GM13977 (cell line): ENCODE data around the gene SFT2D3.

Source experiments
- DNase-seq: peaks from one replicate; pipeline ENCODE4 v3.0.0; 2012; ENCODE audit warnings: low spot score
- in situ Hi-C: fragments of 300-500 bp; cut with MboI; formaldehyde crosslinking; loops from one replicate; pipeline ENCODE4 v1.12.0; 2022; ENCODE audit warnings: low sequenced_read_pairs, low pct_unique_long_range_greater_than_20kb, mixed read lengths, inconsistent platforms; ENCODE audit not compliant: unreplicated experiment
- TF ChIP-seq, protein P1 (sequence below): IDR thresholded peaks from 2 replicates; pipeline ENCODE4 v1.5.1; 2012; ENCODE audit warnings: mild to moderate bottlenecking, control low read depth; ENCODE audit not compliant: insufficient read depth; ENCODE audit errors: extremely low read depth, missing control alignments

The SFT2D3 gene

DNA sequence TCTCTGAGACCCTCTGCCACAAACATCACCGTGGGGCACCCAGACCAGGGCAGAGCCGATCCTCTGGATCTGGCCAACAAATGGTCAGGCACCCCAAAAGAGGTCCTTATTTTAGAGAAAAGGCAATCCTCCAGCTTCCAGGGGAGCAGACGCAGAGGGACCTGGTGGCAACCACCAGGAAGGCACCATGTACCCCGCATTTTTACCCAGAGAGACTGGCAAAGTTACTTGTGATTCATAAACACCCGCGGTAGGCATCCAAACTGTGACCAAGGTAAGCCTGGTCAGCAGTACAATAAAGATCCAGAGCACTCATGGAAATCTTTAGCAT lies 36.4 kb upstream of the SFT2D3 start:
- TF ChIP-seq, protein P1, sequence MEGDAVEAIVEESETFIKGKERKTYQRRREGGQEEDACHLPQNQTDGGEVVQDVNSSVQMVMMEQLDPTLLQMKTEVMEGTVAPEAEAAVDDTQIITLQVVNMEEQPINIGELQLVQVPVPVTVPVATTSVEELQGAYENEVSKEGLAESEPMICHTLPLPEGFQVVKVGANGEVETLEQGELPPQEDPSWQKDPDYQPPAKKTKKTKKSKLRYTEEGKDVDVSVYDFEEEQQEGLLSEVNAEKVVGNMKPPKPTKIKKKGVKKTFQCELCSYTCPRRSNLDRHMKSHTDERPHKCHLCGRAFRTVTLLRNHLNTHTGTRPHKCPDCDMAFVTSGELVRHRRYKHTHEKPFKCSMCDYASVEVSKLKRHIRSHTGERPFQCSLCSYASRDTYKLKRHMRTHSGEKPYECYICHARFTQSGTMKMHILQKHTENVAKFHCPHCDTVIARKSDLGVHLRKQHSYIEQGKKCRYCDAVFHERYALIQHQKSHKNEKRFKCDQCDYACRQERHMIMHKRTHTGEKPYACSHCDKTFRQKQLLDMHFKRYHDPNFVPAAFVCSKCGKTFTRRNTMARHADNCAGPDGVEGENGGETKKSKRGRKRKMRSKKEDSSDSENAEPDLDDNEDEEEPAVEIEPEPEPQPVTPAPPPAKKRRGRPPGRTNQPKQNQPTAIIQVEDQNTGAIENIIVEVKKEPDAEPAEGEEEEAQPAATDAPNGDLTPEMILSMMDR = no peak
- no peak for DNase-seq
- in situ Hi-C loops = no loop called here

DNA sequence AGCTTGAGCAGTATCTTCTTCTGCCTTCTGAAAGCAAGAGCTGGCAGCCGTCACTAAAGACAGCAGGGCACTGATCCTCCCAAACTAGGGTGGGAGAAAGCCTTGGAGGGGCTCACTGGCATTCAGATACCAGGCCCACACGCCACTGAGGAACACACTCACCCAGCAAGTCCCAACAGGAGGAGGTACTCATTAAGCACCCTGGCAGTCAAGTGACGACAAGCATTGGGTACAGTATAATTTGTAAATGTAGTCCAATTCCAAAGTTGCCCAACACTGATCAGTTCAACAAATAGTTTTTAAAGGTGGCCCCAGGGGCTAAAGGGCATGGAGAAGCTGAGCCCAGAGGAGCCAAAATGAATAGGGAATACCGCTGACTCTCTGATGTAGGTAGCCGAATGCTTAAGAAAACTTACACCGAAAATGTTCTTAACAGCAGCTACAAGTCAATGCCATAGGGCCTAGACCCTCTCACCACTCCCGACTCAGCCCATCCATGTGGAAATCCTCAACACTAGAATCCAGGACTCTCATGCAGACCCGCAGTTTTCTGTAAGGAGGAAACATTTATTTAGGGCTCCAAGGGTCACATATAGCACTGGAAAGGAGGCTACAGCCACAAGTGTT lies 35.9 kb upstream of the SFT2D3 start:
- TF ChIP-seq, protein P1 = no peak
- DNase-seq = no peak
- in situ Hi-C loops = no loop called here

DNA sequence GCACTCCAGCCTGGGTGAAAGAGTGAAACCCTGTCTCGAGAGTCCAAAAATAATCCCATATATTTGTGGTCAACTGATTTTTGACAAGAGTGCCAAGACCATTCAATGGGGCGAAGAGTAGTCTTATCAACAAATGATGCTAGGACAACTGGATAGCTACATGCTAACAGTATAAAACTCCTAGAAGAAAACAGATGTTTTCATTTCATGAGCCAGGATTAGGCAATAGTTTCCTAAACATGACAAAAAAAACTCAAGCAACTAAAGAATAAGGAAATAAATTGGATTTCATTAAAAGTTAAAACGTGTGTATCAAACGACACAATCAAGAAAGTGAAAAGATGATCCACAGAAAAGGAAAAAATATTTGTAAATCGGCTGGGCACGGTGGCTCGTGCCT lies 32.2 kb upstream of the SFT2D3 start:
- DNase-seq = no peak
- TF ChIP-seq, protein P1 = no peak
- in situ Hi-C loops = no loop called here

DNA sequence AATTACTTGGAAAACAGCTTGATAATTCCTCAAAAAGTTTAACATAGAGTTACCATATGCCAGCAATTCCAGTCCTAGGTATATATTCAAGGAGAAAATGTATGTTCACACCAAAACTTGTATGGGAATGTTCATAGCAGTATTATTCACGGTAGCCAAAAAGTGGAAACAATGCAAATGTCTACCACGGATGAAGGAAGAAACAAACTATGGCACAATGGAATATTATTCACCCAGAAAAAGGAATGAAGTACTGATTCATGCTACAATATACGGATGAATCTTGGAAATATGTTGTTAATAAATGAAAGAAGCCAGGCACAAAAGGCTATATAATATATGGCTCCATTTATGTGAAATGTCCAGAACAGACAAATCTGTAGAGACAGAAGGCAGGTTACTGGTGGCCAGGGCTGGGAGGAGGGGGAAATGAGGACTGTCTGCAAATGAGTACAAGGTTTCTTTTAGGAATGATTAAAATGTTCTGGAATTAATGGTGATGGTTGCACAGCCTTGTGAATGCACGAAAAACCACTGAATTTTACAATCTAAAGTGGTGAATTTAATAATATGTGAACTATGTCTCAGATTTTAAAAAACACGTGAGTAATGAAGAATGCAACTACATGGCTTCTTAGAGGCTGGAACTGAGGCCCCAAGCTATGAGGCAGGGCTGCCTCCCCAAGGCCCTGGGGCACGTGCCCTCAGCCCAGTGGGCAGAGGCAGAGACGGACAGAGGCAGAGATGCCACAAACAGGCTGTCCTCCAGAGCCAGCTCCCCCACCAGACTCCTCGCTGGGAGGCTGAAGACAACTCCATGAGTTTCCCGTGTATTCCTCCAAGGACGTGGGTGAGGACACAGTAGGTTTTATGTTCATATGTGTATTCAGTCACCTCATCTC lies 31.0 kb upstream of the SFT2D3 start:
- DNase-seq = no peak
- TF ChIP-seq, protein P1 = no peak
- in situ Hi-C loops = no loop called here

DNA sequence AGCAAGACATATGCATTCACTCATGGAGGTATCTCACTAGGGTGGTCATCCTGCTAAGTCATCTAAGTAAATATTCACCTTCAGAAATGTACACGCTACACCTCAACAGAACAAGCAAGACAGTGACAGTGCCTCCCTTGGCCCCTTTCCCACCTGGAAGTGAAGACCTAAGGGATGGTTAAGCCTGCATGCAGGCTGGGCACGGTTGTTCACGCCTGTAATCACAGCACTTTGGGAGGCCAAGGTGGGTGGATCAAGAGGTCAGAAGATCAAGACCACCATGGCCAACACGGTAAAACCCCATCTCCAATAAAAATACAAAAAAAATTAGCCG lies 30.4 kb upstream of the SFT2D3 start:
- TF ChIP-seq, protein P1 = no peak
- DNase-seq = no peak
- in situ Hi-C loops = no loop called here

DNA sequence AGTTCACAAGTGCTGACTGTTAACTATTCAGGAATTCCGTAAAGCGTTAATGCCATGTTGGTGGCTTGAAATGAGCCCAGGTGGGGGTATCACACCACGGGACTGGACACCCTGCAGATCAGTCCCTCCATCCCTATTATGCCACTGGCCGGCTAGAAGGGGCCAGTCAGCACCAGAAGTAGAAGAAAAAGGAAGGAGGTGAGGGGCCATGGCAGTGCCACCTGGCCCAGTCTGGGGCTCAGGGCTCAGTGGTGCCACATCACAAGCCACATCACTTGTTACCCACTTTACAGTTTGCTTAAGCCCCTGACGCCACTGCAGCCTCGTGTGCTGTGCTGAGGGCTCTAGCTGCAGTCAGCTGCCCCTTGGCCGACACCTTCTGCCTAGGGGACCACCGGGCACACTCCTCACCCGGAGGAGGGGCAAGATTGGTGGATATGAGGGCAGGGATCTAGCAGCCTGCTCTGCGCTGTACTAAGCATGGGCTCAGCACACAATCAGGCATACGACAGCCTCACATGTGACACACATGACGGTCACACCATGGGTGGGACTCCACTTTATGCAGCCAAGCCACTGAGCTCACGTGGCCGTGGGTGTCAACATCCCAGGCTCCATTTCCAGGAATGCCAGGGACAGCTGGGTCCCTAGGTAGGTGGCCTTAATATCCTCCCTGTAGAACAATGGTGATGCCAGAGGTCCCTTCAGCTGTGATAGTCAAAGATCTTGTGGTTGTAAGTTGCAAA lies 29.6 kb upstream of the SFT2D3 start:
- in situ Hi-C loops = no loop called here
- no peak for DNase-seq
- TF ChIP-seq, protein P1 = no peak
